Measurements from ENCODE around the gene PECR. TPM values are rescaled to one million over a fixed set of nuclear protein-coding genes. Genes with fewer than 3 reads are reported as not detected.
"Not testable (repeated sequence)": the region's sequence is repeated elsewhere in the genome, so short reads cannot be mapped to it uniquely, and the experiment has no call there.

The PECR gene
- total RNA-seq, 3 donors from 2014 or later = 6.3 to 62.7 (median 10.2) TPM

DNA sequence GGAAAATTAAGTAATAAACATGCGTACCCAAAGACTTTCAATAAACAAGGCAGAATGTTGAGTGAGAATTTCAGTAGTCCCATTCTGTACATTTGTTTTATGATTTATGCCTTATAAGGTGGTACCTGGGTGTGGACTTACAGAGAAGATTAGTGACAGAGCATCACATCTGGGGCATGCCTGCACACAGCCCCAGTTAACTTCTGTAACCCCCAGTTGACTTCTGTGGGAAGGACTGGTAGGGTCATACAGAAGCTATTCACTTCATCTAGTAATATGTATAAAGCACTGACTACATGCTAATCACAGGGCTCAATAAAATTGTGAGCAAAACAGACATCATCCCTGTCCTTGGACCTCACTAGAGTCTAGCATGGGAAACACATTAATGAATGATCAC is 84.4 kb downstream of the PECR start:
- Histone ChIP-seq H3K27me3 (no peaks in the 10 kb centered on the region), H3K27ac (no peak overlapping the region), H3K4me3 (no peak overlapping the region), H3K9me3 (no peaks in the 10 kb centered on the region), H3K36me3 (no peaks in the 10 kb centered on the region), H3K4me1 (no peaks in the 10 kb centered on the region)
- no peak for TF ChIP-seq POLR2AphosphoS5 (IDR thresholded peaks at IDR 0.05)
- TF ChIP-seq POLR2A (IDR thresholded peaks at IDR 0.05) = no peak
- TF ChIP-seq, protein P1, sequence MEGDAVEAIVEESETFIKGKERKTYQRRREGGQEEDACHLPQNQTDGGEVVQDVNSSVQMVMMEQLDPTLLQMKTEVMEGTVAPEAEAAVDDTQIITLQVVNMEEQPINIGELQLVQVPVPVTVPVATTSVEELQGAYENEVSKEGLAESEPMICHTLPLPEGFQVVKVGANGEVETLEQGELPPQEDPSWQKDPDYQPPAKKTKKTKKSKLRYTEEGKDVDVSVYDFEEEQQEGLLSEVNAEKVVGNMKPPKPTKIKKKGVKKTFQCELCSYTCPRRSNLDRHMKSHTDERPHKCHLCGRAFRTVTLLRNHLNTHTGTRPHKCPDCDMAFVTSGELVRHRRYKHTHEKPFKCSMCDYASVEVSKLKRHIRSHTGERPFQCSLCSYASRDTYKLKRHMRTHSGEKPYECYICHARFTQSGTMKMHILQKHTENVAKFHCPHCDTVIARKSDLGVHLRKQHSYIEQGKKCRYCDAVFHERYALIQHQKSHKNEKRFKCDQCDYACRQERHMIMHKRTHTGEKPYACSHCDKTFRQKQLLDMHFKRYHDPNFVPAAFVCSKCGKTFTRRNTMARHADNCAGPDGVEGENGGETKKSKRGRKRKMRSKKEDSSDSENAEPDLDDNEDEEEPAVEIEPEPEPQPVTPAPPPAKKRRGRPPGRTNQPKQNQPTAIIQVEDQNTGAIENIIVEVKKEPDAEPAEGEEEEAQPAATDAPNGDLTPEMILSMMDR (IDR thresholded peaks at IDR 0.05) = no peak
- intact Hi-C loops (cut with DNase I; ENCODE audit: low total_unique reads) = no loop called here
- DNase-seq (ENCODE audit: low spot score in 2 of 2) = no peak

DNA sequence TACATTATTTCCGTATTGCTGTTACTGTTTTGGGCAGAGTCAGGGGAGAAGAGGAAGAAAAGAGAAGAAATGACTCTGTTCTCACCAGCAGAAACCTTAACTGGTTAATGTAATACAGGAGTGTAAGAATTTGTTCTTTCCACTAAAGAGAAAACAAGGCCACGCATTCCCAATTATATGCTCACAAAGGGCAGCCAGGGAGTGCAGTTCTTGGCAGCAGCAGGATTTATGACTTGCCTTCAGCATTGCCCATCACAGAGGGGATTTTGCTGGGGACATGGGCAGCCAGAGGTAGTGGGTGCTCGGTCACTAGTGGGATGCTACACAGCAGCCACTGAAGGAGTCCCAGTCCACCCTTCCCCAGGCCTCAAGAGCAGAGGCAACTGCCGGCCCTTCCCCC is 86.7 kb downstream of the PECR start:
- intact Hi-C loops (cut with DNase I; ENCODE audit: low total_unique reads) = no loop called here

DNA sequence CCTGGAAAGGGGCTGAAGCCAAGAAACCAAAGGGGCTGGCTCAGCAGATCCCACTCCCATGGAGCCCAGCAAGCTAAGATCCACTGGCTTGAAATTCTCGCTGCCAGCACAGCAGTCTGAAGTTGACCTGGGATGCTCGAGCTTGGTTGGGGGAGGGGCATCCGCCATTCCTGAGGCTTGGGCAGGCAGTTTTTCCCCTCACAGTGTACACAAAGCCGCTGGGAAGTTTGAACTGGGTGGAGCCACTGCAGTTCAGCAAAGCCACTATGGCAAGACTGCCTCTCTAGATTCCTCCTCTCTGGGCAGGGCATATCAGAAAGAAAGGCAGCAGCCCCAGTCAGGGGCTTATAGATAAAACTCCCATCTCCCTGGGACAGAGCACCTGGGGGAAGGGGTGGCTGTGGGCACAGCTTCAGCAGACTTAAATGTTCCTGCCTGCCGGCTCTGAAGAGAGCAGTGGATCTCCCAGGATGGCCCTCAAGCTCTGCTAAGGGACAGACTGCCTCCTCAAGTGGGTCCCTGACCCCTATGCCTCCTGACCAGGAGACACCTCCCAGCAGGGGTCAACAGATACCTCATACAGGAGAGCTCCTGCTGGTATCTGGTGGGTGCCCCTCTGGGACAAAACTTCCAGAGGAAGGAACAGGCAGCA is 92.9 kb downstream of the PECR start:
- H3K36me3 ChIP-seq; H3K4me3 ChIP-seq; intact Hi-C loops (cut with DNase I; ENCODE audit: low total_unique reads); H3K4me1 ChIP-seq; H3K9me3 ChIP-seq; H3K27ac ChIP-seq; H3K27me3 ChIP-seq: not testable (repeated sequence)
- peak in 1 of 2 donors; percentile 73 for DNase-seq (ENCODE audit: low spot score in 2 of 2)

More for the DNA sequence above, 86.7 kb downstream of the PECR start:
- H3K4me3 ChIP-seq = no peak overlapping the region
- H3K27ac ChIP-seq = no peak overlapping the region
- TF ChIP-seq, protein P1 (IDR thresholded peaks at IDR 0.05) = no peak
- TF ChIP-seq POLR2A (IDR thresholded peaks at IDR 0.05) = no peak
- no peak for TF ChIP-seq POLR2AphosphoS5 (IDR thresholded peaks at IDR 0.05)
- no peaks in the 10 kb centered on the region for H3K27me3 ChIP-seq
- no peaks in the 10 kb centered on the region for H3K36me3 ChIP-seq
- no peak for DNase-seq (ENCODE audit: low spot score in 2 of 2)
- peaks cover 0 to 4% of the 10 kb centered on the region in 2 donors for H3K9me3 ChIP-seq
- H3K4me1 ChIP-seq = no peaks in the 10 kb centered on the region

Other genes with a start within 250 kb of the PECR start
- 10 to 100 TPM in 2 of 3 donors, 1 to 10 TPM in 1; 3.8 to 30.1 (median 16.1) TPM for gene MREG, start 68.3 kb downstream of the PECR start, total RNA-seq
- gene TMEM169, start 110 bp upstream of the PECR start, total RNA-seq = 1 to 10 TPM in 1 of 3 donors, under 1 TPM in 1, not detected in 1; 0.29 to 1.3 TPM
- 100 to 1,000 TPM; 134 to 227 (median 188) TPM for gene XRCC5, start 27.5 kb upstream of the PECR start, total RNA-seq

All from breast epithelium (tissue), 4 donors.